Skeletal muscle cell (primary cell): ENCODE measurements around the gene OR2J2.
"Not testable (repeated sequence)": the region's sequence is repeated elsewhere in the genome, so short reads cannot be mapped to it uniquely, and the experiment has no call there.

Experiments
- DNase-seq: peaks from one replicate; pipeline ENCODE4 v3.0.0-alpha.2; 2010; ENCODE audit warnings: low read depth
- H3K4me3 ChIP-seq: 2 replicates; pipeline ENCODE4 v1.5.1; 2011; ENCODE audit warnings: low read depth, mild to moderate bottlenecking, control low read depth, low read length, moderate library complexity

OR2J2 gene

GRCh38 chr6:29217242-29217641, 46.5 kb downstream of the OR2J2 start:
- not testable (repeated sequence) for H3K4me3 ChIP-seq, DNase-seq

- DNase-seq, H3K4me3 ChIP-seq: not testable (repeated sequence)
These were observed 47.3 kb downstream of the OR2J2 start for GRCh38 chr6:29218056-29218455.
